Neuronal stem cell (in vitro differentiated cells): ENCODE results near the gene PNLIPRP2.

Experiments used
- DNase-seq: peaks from one replicate; pipeline ENCODE4 v3.0.0-alpha.2; 2013; ENCODE audit warnings: low spot score
- H2AFZ ChIP-seq: one replicate; pipeline ENCODE4 v1.6.1; 2013; ENCODE audit warnings: mild to moderate bottlenecking, low read length, inconsistent platforms
- H2AK5ac ChIP-seq: 2 replicates; pipeline ENCODE4 v1.6.1; 2013; ENCODE audit warnings: low read depth, mild to moderate bottlenecking, inconsistent platforms, low read length, moderate library complexity, mixed read lengths
- H2BK120ac ChIP-seq: 2 replicates; pipeline ENCODE4 v1.6.1; 2013; ENCODE audit warnings: low read depth, mild to moderate bottlenecking, inconsistent platforms, low read length, moderate library complexity, mixed read lengths
- H2BK12ac ChIP-seq: one replicate; pipeline ENCODE4 v1.6.1; 2013; ENCODE audit warnings: low read length, inconsistent platforms
- H2BK15ac ChIP-seq: 2 replicates; pipeline ENCODE4 v1.6.1; 2013; ENCODE audit warnings: mild to moderate bottlenecking, low read length, inconsistent platforms, mixed read lengths
- H2BK5ac ChIP-seq: one replicate; pipeline ENCODE4 v1.6.1; 2013; ENCODE audit warnings: inconsistent platforms, mild to moderate bottlenecking, low read length, moderate library complexity
- H3K14ac ChIP-seq: one replicate; pipeline ENCODE4 v1.6.1; 2013; ENCODE audit warnings: low read length, inconsistent platforms
- H3K18ac ChIP-seq: 2 replicates; pipeline ENCODE4 v1.6.1; 2013; ENCODE audit warnings: low read length, inconsistent platforms
- H3K23ac ChIP-seq: 2 replicates; pipeline ENCODE4 v1.6.1; 2013; ENCODE audit warnings: low read depth, mild to moderate bottlenecking, mixed read lengths, low read length, inconsistent platforms; ENCODE audit not compliant: poor library complexity
- H3K27ac ChIP-seq: replicated peaks from 3 replicates; pipeline ENCODE4 v1.5.1; 2013; ENCODE audit warnings: low read length, inconsistent platforms
- H3K27me3 ChIP-seq, 3 experiments: 2 replicates each; pipeline ENCODE4 v1.6.1; 2013; ENCODE audit warnings: low read length in 3 of 3, mild to moderate bottlenecking in 2 of 3, inconsistent platforms in 1 of 3, low read depth in 1 of 3, mixed read lengths in 1 of 3, moderate library complexity in 1 of 3; ENCODE audit not compliant: control insufficient read depth in 3 of 3, insufficient read depth in 3 of 3
- H3K36me3 ChIP-seq, 2 donors: replicated peaks in 1 of 2; 2 replicates each; pipeline ENCODE4 v1.6.1; 2013; ENCODE audit warnings: low read length in 2 of 2; ENCODE audit not compliant: control insufficient read depth in 2 of 2, insufficient read depth in 2 of 2
- H3K4ac ChIP-seq: 2 replicates; pipeline ENCODE4 v1.6.1; 2013; ENCODE audit warnings: inconsistent platforms, mild to moderate bottlenecking, low read length, moderate library complexity
- H3K4me1 ChIP-seq, 2 donors: 1 replicate in 1 of 2; 2 replicates in 1 of 2; pipeline ENCODE4 v1.6.1; 2013; ENCODE audit warnings: low read length in 2 of 2, low read depth in 1 of 2; ENCODE audit not compliant: control insufficient read depth in 2 of 2, insufficient read depth in 1 of 2
- H3K4me2 ChIP-seq: one replicate; pipeline ENCODE4 v1.6.1; 2013; ENCODE audit warnings: mild to moderate bottlenecking, low read length, inconsistent platforms; ENCODE audit not compliant: insufficient read depth, poor library complexity, severe bottlenecking
- H3K4me3 ChIP-seq, 2 donors: 2 replicates each; pipeline ENCODE4 v1.5.1; 2013; ENCODE audit warnings: low read length in 2 of 2, mild to moderate bottlenecking in 2 of 2, inconsistent platforms in 1 of 2, moderate library complexity in 1 of 2
- H3K79me1 ChIP-seq: one replicate; pipeline ENCODE4 v1.6.1; 2013; ENCODE audit warnings: low read depth, mild to moderate bottlenecking, inconsistent platforms, low read length, moderate library complexity
- H3K9ac ChIP-seq: one replicate; pipeline ENCODE4 v1.6.1; 2013; ENCODE audit warnings: mild to moderate bottlenecking, low read depth, low read length, inconsistent platforms; ENCODE audit not compliant: poor library complexity
- H3K9me3 ChIP-seq, 2 donors: replicated peaks in 1 of 2; 2 replicates each; pipeline versions ENCODE3 to v1.6.1; 2013; ENCODE audit warnings: low read length in 2 of 2, mild to moderate bottlenecking in 2 of 2, inconsistent platforms in 1 of 2, low read depth in 1 of 2, mixed read lengths in 1 of 2, moderate library complexity in 1 of 2; ENCODE audit not compliant: control insufficient read depth in 2 of 2, insufficient read depth in 1 of 2
- H4K8ac ChIP-seq: one replicate; pipeline ENCODE4 v1.6.1; 2013; ENCODE audit warnings: low read depth, mild to moderate bottlenecking, inconsistent platforms, low read length, moderate library complexity
- H4K91ac ChIP-seq: one replicate; pipeline ENCODE4 v1.6.1; 2013; ENCODE audit warnings: low read length, low read depth, mild to moderate bottlenecking, inconsistent platforms; ENCODE audit not compliant: poor library complexity
- WGBS, 2 donors: extraction: QIAGEN DNeasy Blood & Tissue Kit; methylation state at CpG; one replicate each; pipeline ENCODE4 v1.1.7; 2013; ENCODE audit warnings: missing lambda C conversion rate in 2 of 2, mixed read lengths in 1 of 2; ENCODE audit not compliant: insufficient read length in 2 of 2, insufficient replicate concordance in 1 of 2; ENCODE audit errors: extremely low coverage in 2 of 2; 5-methylcytosine and 5-hydroxymethylcytosine counted together

The PNLIPRP2 gene

DNA sequence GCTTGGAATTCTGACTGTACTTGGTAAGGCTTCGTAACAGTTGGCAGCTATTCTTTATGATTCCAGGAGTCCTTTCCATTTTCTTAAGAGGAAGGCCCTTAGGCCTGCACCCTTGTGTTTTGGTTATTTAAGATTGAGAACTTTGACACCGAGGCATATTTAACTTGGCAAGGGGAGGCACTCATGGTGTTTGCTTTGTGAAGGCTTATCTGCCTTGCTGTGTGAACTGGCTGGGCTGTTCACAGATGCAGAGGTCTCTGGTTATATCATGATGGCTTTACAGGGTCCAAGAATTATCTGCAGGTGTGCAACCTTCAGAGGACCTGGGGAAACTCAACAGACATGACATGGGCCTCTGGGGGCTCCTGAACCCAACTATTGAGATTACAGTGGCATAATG lies 30.8 kb upstream of the PNLIPRP2 start:
- Histone ChIP-seq H3K23ac (no peak overlapping the region), H3K27ac (no peak overlapping the region), H2BK120ac (no peak overlapping the region), H3K4me2 (no peak overlapping the region), H3K4ac (no peak overlapping the region), H2BK15ac (no peak overlapping the region), H2BK12ac (no peak overlapping the region), H4K91ac (no peak overlapping the region), H2BK5ac (no peak overlapping the region), H2AK5ac (no peak overlapping the region), H3K9me3 (no peaks in the 10 kb centered on the region), H2AFZ (no peak overlapping the region), H3K9ac (no peak overlapping the region), H3K79me1 (no peaks in the 10 kb centered on the region), H4K8ac (no peak overlapping the region), H3K4me1 (no peaks in the 10 kb centered on the region), H3K18ac (no peak overlapping the region), H3K36me3 (no peaks in the 10 kb centered on the region), H3K14ac (no peak overlapping the region), H3K27me3 (no peaks in the 10 kb centered on the region), H3K4me3 (no peak overlapping the region)
- WGBS, 2 donors = no CpG with 5 or more reads among the region's 2 CpGs
- DNase-seq = no peak

DNA sequence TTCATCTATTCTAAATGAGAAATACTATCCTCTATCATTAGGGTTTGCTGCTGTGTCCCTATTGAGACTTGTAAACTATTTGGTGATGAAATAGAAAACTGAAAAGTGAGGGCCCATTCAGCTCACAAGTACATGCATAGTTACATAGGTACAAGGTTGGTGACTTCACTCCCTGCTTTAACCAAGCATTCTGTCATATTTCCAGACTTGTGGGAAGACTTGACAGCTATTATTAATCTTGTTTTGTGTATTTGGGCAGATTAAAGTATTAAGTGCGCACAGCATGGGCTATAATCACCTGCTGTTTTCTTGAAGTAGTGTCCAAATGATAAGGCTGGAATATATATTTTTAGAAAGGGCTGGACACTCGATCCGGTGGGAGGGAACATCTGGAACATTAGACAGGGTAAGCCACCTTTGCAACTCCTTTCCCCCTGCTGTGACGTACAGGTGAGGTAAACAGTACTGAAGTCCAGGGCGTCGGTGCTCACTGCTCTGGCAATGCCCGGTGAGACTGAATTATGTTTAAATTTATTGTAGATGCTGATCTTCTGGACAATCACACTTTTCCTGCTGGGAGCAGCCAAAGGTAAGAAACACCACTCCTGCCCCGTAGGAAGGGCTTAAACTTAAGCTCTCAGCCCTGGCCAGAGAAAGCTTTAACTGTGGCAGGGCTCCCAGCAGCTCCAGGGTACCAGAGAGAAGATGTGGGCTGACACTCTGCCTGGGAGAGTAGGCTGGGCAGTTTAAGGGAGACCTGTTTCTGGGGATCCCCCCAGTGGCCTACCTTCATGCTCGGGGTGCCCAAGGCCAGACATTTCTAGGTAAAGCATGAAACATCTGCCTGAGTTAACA lies 29.9 kb upstream of the PNLIPRP2 start, which contains the start of gene PNLIPRP1:
TSS of gene PNLIPRP1 (plus strand) at position 370 of the 855 bp plus-strand sequence. CDS start at position 541, 171 bp downstream.
- no peaks in the 10 kb centered on the region for H3K9me3 ChIP-seq

GRCh38 chr10:116593139-116593740 lies 27.5 kb upstream of the PNLIPRP2 start:
- no peak overlapping the region for H2AFZ ChIP-seq
- no peaks in the 10 kb centered on the region for H3K9me3 ChIP-seq
- H4K8ac ChIP-seq = no peak overlapping the region
- no peak overlapping the region for H3K27ac ChIP-seq
- H3K27me3 ChIP-seq = no peaks in the 10 kb centered on the region
- H3K9ac ChIP-seq = no peak overlapping the region
- WGBS, 2 donors = no CpG with 5 or more reads among the region's 5 CpGs
- no peak for DNase-seq
- H3K23ac ChIP-seq = no peak overlapping the region
- H2BK15ac ChIP-seq = no peak overlapping the region
- no peak overlapping the region for H2BK5ac ChIP-seq
- no peaks in the 10 kb centered on the region for H3K36me3 ChIP-seq
- no peak overlapping the region for H3K14ac ChIP-seq
- H3K79me1 ChIP-seq = no peaks in the 10 kb centered on the region
- H4K91ac ChIP-seq = no peak overlapping the region
- H3K18ac ChIP-seq = no peak overlapping the region
- H2BK120ac ChIP-seq = no peak overlapping the region
- no peak overlapping the region for H3K4me2 ChIP-seq
- H3K4me1 ChIP-seq = no peaks in the 10 kb centered on the region
- no peak overlapping the region for H3K4me3 ChIP-seq
- no peak overlapping the region for H3K4ac ChIP-seq
- no peak overlapping the region for H2BK12ac ChIP-seq
- no peak overlapping the region for H2AK5ac ChIP-seq

More for the DNA sequence above, 29.9 kb upstream of the PNLIPRP2 start, which contains the start of gene PNLIPRP1:
- Histone ChIP-seq H3K14ac (no peak within 1 kb of the TSS), H2BK12ac (no peak within 1 kb of the TSS), H3K23ac (no peak within 1 kb of the TSS), H2BK120ac (no peak within 1 kb of the TSS), H3K4me2 (no peak within 1 kb of the TSS), H3K4ac (no peak within 1 kb of the TSS), H3K36me3 (no peaks in the 10 kb centered on the region), H4K91ac (no peak within 1 kb of the TSS), H3K4me3 (no peak within 1 kb of the TSS), H4K8ac (no peak within 1 kb of the TSS), H3K18ac (peak within 1 kb of the TSS; percentile 15), H2AK5ac (no peak within 1 kb of the TSS), H3K4me1 (no peaks in the 10 kb centered on the region), H2AFZ (no peak within 1 kb of the TSS), H2BK5ac (peak within 1 kb of the TSS; percentile 14), H2BK15ac (no peak within 1 kb of the TSS), H3K9ac (no peak within 1 kb of the TSS), H3K79me1 (no peaks in the 10 kb centered on the region), H3K27me3 (no peaks in the 10 kb centered on the region), H3K27ac (no peak within 1 kb of the TSS)
- DNase-seq = no peak
- no CpG with 5 or more reads among the region's 9 CpGs for WGBS, 2 donors

DNA sequence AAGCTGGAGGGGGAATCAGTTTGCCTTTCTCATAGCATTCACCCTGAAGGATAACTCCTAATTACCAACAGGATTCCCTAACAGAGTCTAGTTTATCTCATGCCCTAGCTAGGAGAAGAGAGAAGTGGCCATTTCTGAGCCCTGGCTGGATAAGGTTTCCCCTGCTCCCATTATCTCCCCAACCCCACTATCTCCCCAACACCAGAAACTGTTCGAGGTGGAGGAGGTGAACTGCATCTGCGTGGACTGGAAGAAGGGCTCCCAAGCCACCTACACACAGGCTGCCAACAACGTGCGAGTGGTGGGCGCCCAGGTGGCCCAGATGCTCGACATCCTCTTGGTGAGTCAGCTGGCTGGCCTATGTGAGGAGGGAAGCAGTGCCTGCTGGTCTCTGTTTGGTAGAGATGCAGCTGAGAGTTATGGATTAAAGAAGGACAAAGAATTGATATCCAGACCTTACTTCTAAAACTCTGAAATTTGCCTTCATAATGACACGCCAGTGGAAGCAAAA lies 26.2 kb upstream of the PNLIPRP2 start:
- no peak overlapping the region for H2BK15ac ChIP-seq
- no peak overlapping the region for H2AFZ ChIP-seq
- no peak overlapping the region for H3K9ac ChIP-seq
- H3K9me3 ChIP-seq = no peaks in the 10 kb centered on the region
- H2AK5ac ChIP-seq = no peak overlapping the region
- no peak overlapping the region for H4K8ac ChIP-seq
- no peak overlapping the region for H3K14ac ChIP-seq
- no CpG with 5 or more reads among the region's 7 CpGs for WGBS, 2 donors
- H2BK120ac ChIP-seq = no peak overlapping the region
- no peak overlapping the region for H3K4ac ChIP-seq
- H2BK5ac ChIP-seq = no peak overlapping the region
- no peaks in the 10 kb centered on the region for H3K36me3 ChIP-seq
- H4K91ac ChIP-seq = no peak overlapping the region
- H3K79me1 ChIP-seq = no peaks in the 10 kb centered on the region
- no peak overlapping the region for H3K23ac ChIP-seq
- H3K18ac ChIP-seq = no peak overlapping the region
- H3K27ac ChIP-seq = no peak overlapping the region
- no peak overlapping the region for H3K4me3 ChIP-seq
- no peak overlapping the region for H2BK12ac ChIP-seq
- no peaks in the 10 kb centered on the region for H3K27me3 ChIP-seq
- no peak for DNase-seq
- H3K4me2 ChIP-seq = no peak overlapping the region
- no peaks in the 10 kb centered on the region for H3K4me1 ChIP-seq
